NCI-H2029 (cell line): Measurements from ENCODE around the gene GORAB.
A peak's percentile ranks its signal among the peaks of the same experiment; 100 is the strongest.

Experiments used
- DNase-seq: peaks from one replicate; lab custom pipeline; 2025; lab: John Stamatoyannopoulos, UW

GORAB gene

DNA sequence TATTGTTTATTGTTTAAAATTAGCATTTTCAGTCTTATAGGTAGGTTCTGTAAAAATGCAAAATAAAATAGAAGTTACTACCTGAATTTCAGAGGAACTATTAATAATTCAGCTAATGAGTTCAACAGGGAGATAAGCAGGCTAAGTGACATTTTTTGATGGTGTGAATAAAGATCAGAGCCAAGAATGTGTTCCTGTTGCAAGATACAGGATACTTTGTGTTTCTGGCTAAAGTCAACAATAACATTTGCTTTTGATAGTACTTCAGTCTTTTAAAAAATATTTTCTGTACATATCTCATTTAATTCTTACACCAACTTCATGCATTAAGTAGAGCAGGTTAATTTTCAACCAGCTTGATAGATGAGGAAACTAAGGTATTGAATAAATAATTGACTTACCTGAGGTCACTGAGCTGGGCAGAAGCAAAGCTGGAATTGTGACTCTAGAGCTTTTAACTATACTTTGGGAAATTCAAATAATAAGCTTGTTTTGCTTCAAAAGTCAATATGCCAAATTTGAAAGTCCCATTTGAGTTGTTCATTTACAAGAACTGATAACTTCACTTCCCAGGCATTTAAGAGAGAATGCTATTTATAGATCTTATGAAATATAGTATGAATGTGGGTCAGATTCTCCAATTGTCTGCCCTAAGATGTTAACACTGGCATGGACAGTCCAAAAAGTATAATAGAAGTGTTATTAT is 6.0 kb downstream of the GORAB start:
- DNase-seq = no peak

GRCh38 chr1:170538687-170539086 is 6.7 kb downstream of the GORAB start:
- no peak for DNase-seq

GRCh38 chr1:170539154-170539553 is 7.2 kb downstream of the GORAB start:
- DNase-seq = no peak

- peak; percentile 38 for DNase-seq
Measured at GRCh38 chr1:170544624-170545023, 12.7 kb downstream of the GORAB start.

DNA sequence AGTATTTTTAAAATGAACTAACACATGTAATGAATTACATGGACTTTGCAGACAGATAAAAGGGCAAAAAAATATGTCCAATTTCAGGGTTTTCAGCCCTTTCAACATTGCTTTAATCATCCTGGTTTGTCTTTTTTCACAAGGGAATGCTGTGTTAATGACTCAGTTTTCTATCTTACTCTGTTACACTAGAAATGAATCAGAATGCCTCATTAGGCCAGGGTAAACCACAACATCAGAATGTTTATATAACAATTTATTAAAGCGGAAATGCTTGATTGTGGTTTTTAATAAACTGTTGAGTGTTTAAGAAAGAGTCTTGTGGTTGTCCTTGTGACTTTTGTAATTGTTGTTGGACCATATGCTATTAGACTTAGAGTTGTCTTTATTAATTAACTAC is 13.5 kb downstream of the GORAB start:
- no peak for DNase-seq

DNA sequence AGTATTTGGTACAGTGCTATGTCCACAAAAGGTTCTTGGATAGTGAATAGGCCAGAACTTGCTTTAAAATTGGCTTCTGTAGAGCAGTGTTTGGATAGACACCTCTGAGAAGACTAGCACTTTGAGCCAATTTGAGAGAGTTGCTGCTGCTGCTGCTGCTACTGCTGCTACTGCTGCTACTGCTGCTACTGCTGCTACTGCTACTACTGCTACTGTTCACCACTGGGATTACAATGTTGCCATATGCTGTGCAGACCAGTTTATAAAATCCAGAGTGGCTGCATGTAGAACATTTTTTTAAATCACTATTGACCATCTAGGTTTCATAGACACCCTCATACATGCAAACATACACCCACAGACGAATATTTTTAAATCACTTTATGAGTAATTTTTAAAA is 15.3 kb downstream of the GORAB start:
- DNase-seq = no peak

DNA sequence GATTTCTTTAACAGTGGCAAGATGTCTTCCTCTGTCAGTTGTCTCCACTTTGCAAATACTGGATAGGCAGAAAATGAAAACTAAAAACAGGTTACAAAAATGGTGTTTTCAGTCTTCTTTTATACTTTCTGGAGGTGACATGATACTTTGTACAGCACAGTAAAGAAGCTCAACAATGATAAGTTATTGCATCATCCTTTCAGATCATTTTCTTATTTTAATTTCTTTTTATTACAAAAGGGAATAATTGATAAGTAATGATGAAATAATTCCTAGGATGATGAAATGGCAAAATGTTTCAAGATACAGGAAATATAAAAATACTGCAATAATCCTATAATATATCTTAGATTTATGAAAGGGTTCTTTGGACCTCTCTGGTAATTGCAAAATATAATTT is 16.5 kb downstream of the GORAB start:
- no peak for DNase-seq

DNA sequence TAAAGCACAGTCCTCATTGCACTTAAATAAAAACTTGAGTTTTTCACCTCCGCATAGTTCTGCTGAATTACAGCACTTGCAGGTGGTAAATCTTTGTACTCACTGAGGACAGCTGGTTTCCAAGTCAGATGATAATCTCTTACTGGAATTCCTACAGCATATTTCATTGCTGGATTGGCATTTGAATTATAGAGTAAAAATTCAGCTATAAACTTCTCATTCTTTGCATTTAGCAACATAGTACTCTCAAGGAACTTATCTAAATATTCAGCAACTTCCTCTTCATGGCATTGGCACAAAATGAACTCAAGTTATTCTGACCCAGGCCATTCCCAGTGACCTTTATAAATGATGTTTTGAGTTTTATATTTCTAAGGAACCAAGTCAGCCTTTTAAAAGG is 23.4 kb downstream of the GORAB start:
- DNase-seq = no peak

DNA sequence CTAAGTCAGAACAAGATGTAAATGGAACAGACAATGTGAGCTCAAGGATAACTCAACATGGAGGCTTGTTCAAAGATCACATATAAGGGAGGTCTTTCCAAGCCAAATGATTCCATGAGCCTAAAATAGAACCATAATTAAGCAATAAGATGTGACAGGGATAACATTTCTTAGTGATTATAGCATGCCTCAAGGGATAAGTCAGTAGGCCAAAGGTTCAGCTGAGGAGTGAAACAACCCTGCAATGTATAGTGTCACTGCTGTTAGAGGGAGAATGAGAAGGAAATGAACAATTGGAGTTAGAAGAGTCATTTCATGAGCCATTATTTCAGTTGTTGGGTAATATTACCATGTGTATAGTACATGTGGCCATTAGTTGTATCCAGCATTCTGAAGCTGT is 25.0 kb downstream of the GORAB start:
- no peak for DNase-seq

GRCh38 chr1:170558731-170559130 is 26.8 kb downstream of the GORAB start:
- no peak for DNase-seq

GRCh38 chr1:170559166-170559565 is 27.2 kb downstream of the GORAB start:
- no peak for DNase-seq

GRCh38 chr1:170560681-170561285 is 28.8 kb downstream of the GORAB start:
- no peak for DNase-seq

GRCh38 chr1:170562646-170563338 is 30.8 kb downstream of the GORAB start:
- no peak for DNase-seq

GRCh38 chr1:170567214-170567613 is 35.2 kb downstream of the GORAB start:
- DNase-seq = no peak

DNA sequence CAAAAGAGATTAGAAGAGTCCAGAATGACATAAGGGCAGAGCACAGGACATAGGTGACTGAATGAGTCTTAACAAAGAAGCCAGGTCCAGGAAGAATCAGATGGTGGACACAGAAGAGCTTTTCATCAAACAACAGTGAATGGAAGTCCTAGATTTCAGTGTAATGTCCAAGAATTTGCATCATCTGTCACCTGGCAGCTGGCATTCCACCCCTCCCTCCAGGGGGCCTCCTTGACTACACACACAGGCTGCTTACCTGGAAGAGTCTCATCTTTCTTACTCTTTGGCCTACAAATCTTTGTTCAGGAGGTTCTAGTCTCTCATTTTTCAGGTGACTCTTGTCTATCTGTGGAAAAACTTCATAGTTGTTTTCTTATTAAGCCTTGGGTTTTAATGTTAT is 36.2 kb downstream of the GORAB start:
- DNase-seq = no peak

- no peak for DNase-seq
Measured at GRCh38 chr1:170576980-170577379, 45.0 kb downstream of the GORAB start.

GRCh38 chr1:170578359-170578758 is 46.4 kb downstream of the GORAB start:
- DNase-seq = no peak

DNA sequence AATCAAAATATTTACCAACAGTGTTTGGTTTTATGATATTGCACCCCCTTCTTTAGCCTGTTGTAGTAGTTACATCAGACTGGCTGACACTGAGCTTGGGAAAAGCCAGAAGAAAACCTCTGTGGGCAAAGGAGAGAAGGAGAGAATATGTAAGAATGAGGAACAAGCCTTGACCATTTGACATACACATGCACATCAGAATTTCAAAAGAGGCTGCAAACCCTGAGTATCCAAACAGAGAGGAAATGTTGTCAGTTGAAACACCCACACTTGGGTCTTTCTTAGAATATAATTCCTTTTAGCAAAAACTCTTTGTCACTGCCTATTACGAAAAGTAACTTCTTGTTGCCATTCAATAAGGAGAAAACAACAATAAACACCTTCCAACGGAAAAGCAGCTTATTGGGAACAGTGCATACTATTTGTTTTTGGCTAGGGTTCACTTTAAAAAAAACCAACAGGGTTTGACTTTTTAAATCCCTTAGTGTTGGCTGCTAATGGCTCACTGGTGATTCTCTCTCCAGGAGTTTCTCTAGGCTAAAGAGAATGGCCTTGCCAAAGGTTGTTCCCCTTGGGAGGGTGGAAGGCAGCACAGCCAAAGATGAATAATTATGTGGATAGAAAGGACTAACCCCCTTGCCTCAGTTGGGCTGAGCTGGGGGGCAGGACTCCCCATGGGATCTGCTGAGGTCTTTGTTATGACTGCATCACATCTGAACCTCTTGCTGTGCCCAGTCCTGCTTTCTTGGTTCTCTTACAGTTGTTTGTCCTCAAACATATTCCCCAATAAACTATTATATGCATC is 48.9 kb downstream of the GORAB start:
- no peak for DNase-seq

DNA sequence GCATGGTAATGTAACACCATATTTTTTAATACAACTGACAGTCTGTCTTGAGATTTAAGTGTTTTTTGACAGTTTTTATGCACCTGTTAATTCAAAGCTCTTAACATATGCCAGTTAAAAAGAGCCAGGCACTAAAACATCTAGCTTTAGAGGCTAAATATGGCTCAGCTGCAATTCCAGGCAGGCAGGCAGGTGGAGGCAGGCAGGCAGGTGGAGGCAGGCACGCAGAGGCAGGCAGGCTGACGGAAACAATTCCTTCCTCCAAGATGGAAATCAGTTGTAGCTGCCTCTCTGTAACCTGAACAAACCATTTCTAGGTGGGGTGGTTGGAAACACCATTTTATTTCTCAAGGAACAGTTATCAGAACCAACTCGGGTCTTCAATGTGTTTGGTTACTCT is 51.2 kb downstream of the GORAB start:
- no peak for DNase-seq

DNA sequence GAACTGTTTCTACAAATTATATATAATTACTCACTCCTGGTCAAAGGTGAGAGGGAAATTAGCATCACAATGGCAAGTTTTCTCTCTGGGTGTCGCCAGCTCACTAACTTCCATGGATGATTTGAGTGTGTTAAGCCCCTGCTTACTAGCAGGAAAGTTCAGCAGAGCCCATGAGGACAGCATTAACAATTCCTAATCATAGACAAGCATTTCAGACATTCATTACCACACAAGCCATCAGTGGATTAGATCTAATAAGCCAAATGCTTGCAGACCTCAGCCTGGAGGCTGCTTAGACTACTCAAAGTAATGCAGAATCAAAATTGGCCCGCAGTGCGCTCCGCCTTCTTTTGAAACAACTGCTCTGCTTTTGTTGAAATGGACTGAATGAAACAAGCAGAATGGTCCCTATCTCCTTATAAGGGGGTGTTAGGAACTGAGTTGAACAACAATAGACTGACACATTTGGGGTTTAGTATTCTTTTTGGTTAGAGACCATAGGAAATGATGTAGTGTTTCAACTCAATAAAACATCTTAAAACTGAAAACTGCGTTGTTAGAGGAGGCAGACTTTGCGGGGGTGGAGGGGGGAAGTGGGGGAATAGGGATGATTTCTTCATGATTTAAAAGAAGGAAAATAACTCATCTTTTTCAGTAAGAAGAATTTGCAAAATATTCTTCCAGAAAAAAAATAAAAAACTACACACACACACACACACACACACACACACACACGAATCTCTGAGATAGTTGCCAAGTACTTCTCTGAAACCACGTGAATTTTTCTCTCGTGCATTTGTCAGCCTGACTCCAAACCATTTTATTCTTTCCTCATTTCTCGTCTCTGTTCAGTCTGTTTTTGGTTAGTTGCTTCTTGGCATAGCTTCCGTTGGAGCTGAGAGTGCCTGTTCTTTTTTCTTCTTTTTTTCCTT is 54.6 kb downstream of the GORAB start:
- no peak for DNase-seq

- no peak for DNase-seq
Measured at GRCh38 chr1:170587253-170587593, 55.3 kb downstream of the GORAB start.
